Neural progenitor cell (in vitro differentiated cells): ENCODE measurements around the gene GANAB. TPM values are rescaled to one million over a fixed set of nuclear protein-coding genes. Genes with fewer than 3 reads are reported as not detected.
A peak's percentile ranks its signal among the peaks of the same experiment; 100 is the strongest.

ENCODE experiments used
- DNase-seq: peaks from one replicate; pipeline ENCODE4 v3.0.0-alpha.2; 2016; ENCODE audit warnings: low spot score
- H2AFZ ChIP-seq: fragments of 200-600 bp; sonication (generic); replicated peaks from 2 replicates; pipeline ENCODE4 v1.6.1; 2016; ENCODE audit warnings: antibody characterized with exemption
- H3F3A ChIP-seq: fragments of 200-600 bp; sonication (generic); 2 replicates; pipeline ENCODE4 v1.6.1; 2016; ENCODE audit warnings: antibody characterized with exemption, low read depth
- H3K27ac ChIP-seq: fragments of 200-600 bp; sonication (generic); 2 replicates; pipeline ENCODE4 v1.5.1; 2016; ENCODE audit warnings: mild to moderate bottlenecking
- H3K27me3 ChIP-seq: fragments of 200-600 bp; sonication (generic); 2 replicates; pipeline ENCODE4 v1.6.1; 2016; ENCODE audit warnings: mild to moderate bottlenecking, moderate library complexity
- H3K36me3 ChIP-seq: fragments of 200-600 bp; sonication (generic); 2 replicates; pipeline ENCODE4 v1.5.1; 2016
- H3K4me1 ChIP-seq: fragments of 200-600 bp; sonication (generic); 2 replicates; pipeline ENCODE4 v1.6.1; 2016; ENCODE audit warnings: mixed run types
- H3K4me2 ChIP-seq: fragments of 200-600 bp; sonication (generic); 2 replicates; pipeline ENCODE4 v1.6.1; 2016
- H3K4me3 ChIP-seq: fragments of 200-600 bp; sonication (generic); 2 replicates; pipeline ENCODE4 v1.5.1; 2016
- H3K79me2 ChIP-seq: fragments of 200-600 bp; sonication (generic); 2 replicates; pipeline ENCODE4 v1.6.1; 2016; ENCODE audit warnings: low read depth
- H3K9ac ChIP-seq: fragments of 200-600 bp; sonication (generic); 2 replicates; pipeline ENCODE4 v1.6.1; 2016
- H3K9me3 ChIP-seq: fragments of 200-600 bp; sonication (generic); 2 replicates; pipeline ENCODE4 v1.5.1; 2016; ENCODE audit warnings: low read depth
- H4K20me1 ChIP-seq: fragments of 200-600 bp; sonication (generic); 2 replicates; pipeline ENCODE4 v1.6.1; 2016; ENCODE audit warnings: low read depth
- H3K27ac Mint-ChIP-seq: 3 replicates; pipeline ENCODE4 v1.8.0; 2021; ENCODE audit warnings: mixed read lengths
- H3K27me3 Mint-ChIP-seq: 2 replicates; pipeline ENCODE4 v1.8.0; 2022; ENCODE audit warnings: low read depth, mild to moderate bottlenecking, inconsistent platforms, moderate library complexity, mixed read lengths; ENCODE audit not compliant: insufficient read depth
- H3K36me3 Mint-ChIP-seq: 3 replicates; pipeline ENCODE4 v1.8.0; 2021; ENCODE audit warnings: mixed read lengths
- H3K4me1 Mint-ChIP-seq: 3 replicates; pipeline ENCODE4 v1.8.0; 2021; ENCODE audit warnings: mixed read lengths
- H3K4me3 Mint-ChIP-seq: 3 replicates; pipeline ENCODE4 v1.8.0; 2021; ENCODE audit warnings: mild to moderate bottlenecking, moderate library complexity, mixed read lengths
- H3K9me3 Mint-ChIP-seq: 3 replicates; pipeline ENCODE4 v1.8.0; 2020; ENCODE audit warnings: mixed read lengths
- CTCF ChIP-seq: fragments of 200-600 bp; sonication (generic); IDR thresholded peaks from 2 replicates; pipeline ENCODE4 v1.5.1; 2017; ENCODE audit warnings: antibody characterized with exemption, mild to moderate bottlenecking
- EZH2 ChIP-seq: fragments of 200-600 bp; sonication (generic); IDR thresholded peaks from 2 replicates; pipeline ENCODE4 v1.6.1; 2017; ENCODE audit warnings: antibody characterized with exemption, mild to moderate bottlenecking, moderate library complexity
- EZH2phosphoT487 ChIP-seq: fragments of 200-600 bp; sonication (generic); IDR thresholded peaks from 2 replicates; pipeline ENCODE4 v1.6.1; 2017; ENCODE audit warnings: antibody characterized with exemption
- total RNA-seq: library from RNA; depleted of rRNA; stranded (reverse); fragments of >200 nt; gene quantifications from 2 replicates; pipeline ENCODE4 v1.2.3, GENCODE V29; 2015; ENCODE audit warnings: low replicate concordance

Gene GANAB
- total RNA-seq, 1 donor from 2014 or later, result 202 TPM

GRCh38 chr11:62689421-62690183, 43.2 kb upstream of the GANAB start, which contains the start of gene LRRN4CL:
Gene LRRN4CL (minus strand): TSS chr11:62689530. CDS start chr11:62688508, 1,022 bp downstream.
- Histone ChIP-seq H3K27me3 (no peaks in the 10 kb centered on the region), H2AFZ (no peak within 1 kb of the TSS), H3F3A (peaks cover 7% of the 10 kb centered on the region), H3K9me3 (no peaks in the 10 kb centered on the region), H4K20me1 (no peaks in the 10 kb centered on the region), H3K4me3 (no peak within 1 kb of the TSS), H3K27ac (peak within 1 kb of the TSS; percentile 13), H3K79me2 (no peaks in the 10 kb centered on the region), H3K36me3 (no peaks in the 10 kb centered on the region), H3K9ac (no peak within 1 kb of the TSS), H3K4me1 (no peaks in the 10 kb centered on the region), H3K4me2 (no peak within 1 kb of the TSS)
- no peak for TF ChIP-seq CTCF
- no peak for TF ChIP-seq EZH2phosphoT487
- TF ChIP-seq EZH2, result no peak
- no peak for DNase-seq
- peaks cover 6% of the 10 kb centered on the region for H3K4me1 Mint-ChIP-seq
- H3K4me3 Mint-ChIP-seq, result peak within 1 kb of the TSS; percentile 53
- no peak within 1 kb of the TSS for H3K27ac Mint-ChIP-seq
- H3K27me3 Mint-ChIP-seq, result peaks cover 2% of the 10 kb centered on the region
- peaks cover 8% of the 10 kb centered on the region for H3K36me3 Mint-ChIP-seq
- H3K9me3 Mint-ChIP-seq, result no peaks in the 10 kb centered on the region

GRCh38 chr11:62688491-62688890, 42.1 kb upstream of the GANAB start:
- H3K36me3 Mint-ChIP-seq, result peaks cover 8% of the 10 kb centered on the region
- peaks cover 6% of the 10 kb centered on the region for H3K4me1 Mint-ChIP-seq
- H3K4me3 ChIP-seq, result no peak overlapping the region
- no peaks in the 10 kb centered on the region for H3K9me3 Mint-ChIP-seq
- H3K27me3 Mint-ChIP-seq, result peaks cover 2% of the 10 kb centered on the region
- no peaks in the 10 kb centered on the region for H3K4me1 ChIP-seq
- H4K20me1 ChIP-seq, result no peaks in the 10 kb centered on the region
- H3K27ac ChIP-seq, result no peak overlapping the region
- H3K4me3 Mint-ChIP-seq, result no peak overlapping the region
- peaks cover 7% of the 10 kb centered on the region for H3F3A ChIP-seq
- no peak overlapping the region for H3K27ac Mint-ChIP-seq
- no peaks in the 10 kb centered on the region for H3K36me3 ChIP-seq
- TF ChIP-seq EZH2 (no peak), CTCF (no peak), EZH2phosphoT487 (no peak)
- H3K79me2 ChIP-seq, result no peaks in the 10 kb centered on the region
- DNase-seq, result no peak
- H3K9me3 ChIP-seq, result no peaks in the 10 kb centered on the region
- H3K4me2 ChIP-seq, result no peak overlapping the region
- no peaks in the 10 kb centered on the region for H3K27me3 ChIP-seq
- no peak overlapping the region for H2AFZ ChIP-seq
- H3K9ac ChIP-seq, result no peak overlapping the region

GRCh38 chr11:62687508-62688396, 41.3 kb upstream of the GANAB start:
- no peak overlapping the region for H2AFZ ChIP-seq
- H3K9me3 Mint-ChIP-seq, result no peaks in the 10 kb centered on the region
- H3K4me1 Mint-ChIP-seq, result peaks cover 6% of the 10 kb centered on the region
- H3K9ac ChIP-seq, result no peak overlapping the region
- no peaks in the 10 kb centered on the region for H3K27me3 ChIP-seq
- no peak for DNase-seq
- H3K36me3 ChIP-seq, result no peaks in the 10 kb centered on the region
- peaks cover 2% of the 10 kb centered on the region for H3K27me3 Mint-ChIP-seq
- H3K27ac ChIP-seq, result no peak overlapping the region
- H3K4me2 ChIP-seq, result no peak overlapping the region
- no peaks in the 10 kb centered on the region for H3K4me1 ChIP-seq
- H4K20me1 ChIP-seq, result no peaks in the 10 kb centered on the region
- H3K9me3 ChIP-seq, result no peaks in the 10 kb centered on the region
- no peak overlapping the region for H3K27ac Mint-ChIP-seq
- peaks cover 7% of the 10 kb centered on the region for H3F3A ChIP-seq
- H3K79me2 ChIP-seq, result no peaks in the 10 kb centered on the region
- H3K36me3 Mint-ChIP-seq, result peaks cover 6% of the 10 kb centered on the region
- no peak for TF ChIP-seq EZH2phosphoT487
- no peak for TF ChIP-seq CTCF
- TF ChIP-seq EZH2, result no peak
- no peak overlapping the region for H3K4me3 Mint-ChIP-seq
- no peak overlapping the region for H3K4me3 ChIP-seq
